Measurements from ENCODE around the gene RFX4. TPM values are rescaled to one million over a fixed set of nuclear protein-coding genes. Genes with fewer than 3 reads are reported as not detected.

The RFX4 gene
- total RNA-seq, 1 donor from 2014 or later = 3.4 TPM

DNA sequence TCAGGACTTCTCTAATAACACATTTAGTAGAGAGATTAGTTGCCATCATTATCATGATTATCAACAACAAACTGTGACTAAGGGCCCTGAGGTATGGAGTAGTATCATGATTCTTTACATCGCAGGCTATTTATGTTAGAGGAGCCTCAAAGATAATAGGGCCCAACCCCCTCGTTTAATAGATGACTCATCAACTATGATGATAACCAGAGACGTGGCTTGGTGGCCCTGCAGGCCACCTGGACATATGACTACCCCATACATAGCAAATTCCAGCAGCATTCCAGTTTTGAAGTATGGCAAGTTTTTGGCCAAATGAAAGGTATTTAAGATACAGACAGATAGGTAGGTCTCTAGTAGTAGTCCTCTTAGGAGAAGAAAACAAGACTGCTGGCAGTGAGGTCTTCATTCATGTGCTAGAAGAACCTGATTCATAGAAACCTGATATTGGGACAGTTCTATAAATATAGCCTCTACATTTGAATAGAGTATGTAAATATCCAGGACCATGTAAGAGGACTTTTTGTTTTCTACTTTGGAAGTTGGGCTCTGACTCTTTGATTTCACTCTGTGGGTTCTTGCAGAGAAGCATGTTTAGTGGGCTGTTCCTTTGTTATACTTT lies 197.3 kb downstream of the RFX4 start:
- Histone ChIP-seq H3K9ac (no peak overlapping the region), H3K36me3 (peaks cover 3% of the 10 kb centered on the region), H3K79me2 (ENCODE audit: low read depth) (peaks cover 98% of the 10 kb centered on the region), H3K4me1 (peaks cover 9% of the 10 kb centered on the region), H3K9me3 (ENCODE audit: low read depth) (no peaks in the 10 kb centered on the region), H3K27me3 (no peaks in the 10 kb centered on the region), H4K20me1 (ENCODE audit: low read depth) (peaks cover 62% of the 10 kb centered on the region), H2AFZ (replicated peaks) (no peak overlapping the region), H3K27ac (no peak overlapping the region), H3F3A (ENCODE audit: low read depth) (no peaks in the 10 kb centered on the region), H3K4me2 (no peak overlapping the region), H3K4me3 (no peak overlapping the region)
- TF ChIP-seq, protein P1, sequence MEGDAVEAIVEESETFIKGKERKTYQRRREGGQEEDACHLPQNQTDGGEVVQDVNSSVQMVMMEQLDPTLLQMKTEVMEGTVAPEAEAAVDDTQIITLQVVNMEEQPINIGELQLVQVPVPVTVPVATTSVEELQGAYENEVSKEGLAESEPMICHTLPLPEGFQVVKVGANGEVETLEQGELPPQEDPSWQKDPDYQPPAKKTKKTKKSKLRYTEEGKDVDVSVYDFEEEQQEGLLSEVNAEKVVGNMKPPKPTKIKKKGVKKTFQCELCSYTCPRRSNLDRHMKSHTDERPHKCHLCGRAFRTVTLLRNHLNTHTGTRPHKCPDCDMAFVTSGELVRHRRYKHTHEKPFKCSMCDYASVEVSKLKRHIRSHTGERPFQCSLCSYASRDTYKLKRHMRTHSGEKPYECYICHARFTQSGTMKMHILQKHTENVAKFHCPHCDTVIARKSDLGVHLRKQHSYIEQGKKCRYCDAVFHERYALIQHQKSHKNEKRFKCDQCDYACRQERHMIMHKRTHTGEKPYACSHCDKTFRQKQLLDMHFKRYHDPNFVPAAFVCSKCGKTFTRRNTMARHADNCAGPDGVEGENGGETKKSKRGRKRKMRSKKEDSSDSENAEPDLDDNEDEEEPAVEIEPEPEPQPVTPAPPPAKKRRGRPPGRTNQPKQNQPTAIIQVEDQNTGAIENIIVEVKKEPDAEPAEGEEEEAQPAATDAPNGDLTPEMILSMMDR (IDR thresholded peaks at IDR 0.05) = no peak
- no peak for TF ChIP-seq EZH2 (IDR thresholded peaks at IDR 0.05)
- TF ChIP-seq EZH2phosphoT487 (IDR thresholded peaks at IDR 0.05) = no peak
- H3K36me3 Mint-ChIP-seq = peaks cover 30% of the 10 kb centered on the region
- H3K9me3 Mint-ChIP-seq = no peaks in the 10 kb centered on the region
- no peak for DNase-seq (ENCODE audit: low spot score)
- H3K4me3 Mint-ChIP-seq = no peak overlapping the region
- peaks cover 19% of the 10 kb centered on the region for H3K4me1 Mint-ChIP-seq
- no peak overlapping the region for H3K27ac Mint-ChIP-seq
- peaks cover 3% of the 10 kb centered on the region for H3K27me3 Mint-ChIP-seq (ENCODE audit: insufficient read depth, low read depth)

DNA sequence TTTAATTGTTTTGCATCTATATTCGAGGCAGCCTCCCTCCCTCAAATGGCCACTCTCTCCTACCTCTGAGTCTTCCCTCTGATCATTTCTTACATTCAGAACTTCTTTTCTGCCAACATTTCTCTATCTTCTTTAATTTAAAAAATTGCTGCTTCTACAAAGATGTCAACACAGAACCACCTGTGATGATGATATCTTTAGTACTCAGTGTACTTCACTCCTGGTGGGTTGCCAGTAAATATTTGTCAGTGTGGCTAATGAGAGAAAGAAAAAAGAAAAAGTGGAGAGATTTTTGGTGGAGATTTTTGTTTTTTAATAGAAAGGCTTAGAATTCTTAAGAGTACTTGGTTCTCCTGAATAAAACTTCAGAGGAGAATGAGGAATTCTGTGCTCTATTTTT lies 199.8 kb downstream of the RFX4 start:
- Histone ChIP-seq H3K4me1 (no peaks in the 10 kb centered on the region), H3F3A (ENCODE audit: low read depth) (no peaks in the 10 kb centered on the region), H3K36me3 (peaks cover 3% of the 10 kb centered on the region), H3K27ac (no peak overlapping the region), H3K79me2 (ENCODE audit: low read depth) (peaks cover 87% of the 10 kb centered on the region), H3K9ac (no peak overlapping the region), H3K4me2 (no peak overlapping the region), H3K4me3 (no peak overlapping the region), H3K9me3 (ENCODE audit: low read depth) (no peaks in the 10 kb centered on the region), H2AFZ (replicated peaks) (no peak overlapping the region), H3K27me3 (no peaks in the 10 kb centered on the region), H4K20me1 (ENCODE audit: low read depth) (peaks cover 38% of the 10 kb centered on the region)
- DNase-seq (ENCODE audit: low spot score) = no peak
- H3K4me1 Mint-ChIP-seq = peaks cover 5% of the 10 kb centered on the region
- H3K27me3 Mint-ChIP-seq (ENCODE audit: insufficient read depth, low read depth) = no peaks in the 10 kb centered on the region
- peaks cover 11% of the 10 kb centered on the region for H3K9me3 Mint-ChIP-seq
- TF ChIP-seq EZH2phosphoT487 (IDR thresholded peaks at IDR 0.05) = no peak
- no peak for TF ChIP-seq EZH2 (IDR thresholded peaks at IDR 0.05)
- TF ChIP-seq, protein P1 (IDR thresholded peaks at IDR 0.05) = no peak
- H3K4me3 Mint-ChIP-seq = no peak overlapping the region
- peaks cover 40% of the 10 kb centered on the region for H3K36me3 Mint-ChIP-seq
- H3K27ac Mint-ChIP-seq = no peak overlapping the region

DNA sequence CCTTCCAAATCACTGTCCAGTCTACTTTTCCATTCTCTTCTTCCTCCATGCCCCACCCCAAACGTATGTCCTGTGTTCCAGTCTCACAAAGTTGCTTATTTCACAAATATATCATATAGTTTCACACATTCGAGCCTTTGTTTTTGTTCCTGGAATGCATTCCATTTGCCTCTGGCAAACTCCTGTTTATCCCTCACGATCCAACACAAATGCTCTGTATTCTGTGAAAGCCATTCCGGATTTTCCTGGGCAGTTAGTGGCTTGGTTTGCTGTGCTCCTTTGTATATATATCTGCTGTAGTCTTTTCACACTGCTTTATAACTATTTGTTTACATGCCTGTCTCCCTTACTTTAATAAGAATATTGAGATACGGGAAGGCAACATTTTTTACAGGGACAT lies 200.7 kb downstream of the RFX4 start:
- Histone ChIP-seq H3K4me3 (no peak overlapping the region), H3K36me3 (peaks cover 3% of the 10 kb centered on the region), H3K9me3 (ENCODE audit: low read depth) (no peaks in the 10 kb centered on the region), H2AFZ (replicated peaks) (no peak overlapping the region), H3K27ac (no peak overlapping the region), H3K9ac (no peak overlapping the region), H3K4me2 (no peak overlapping the region), H3K4me1 (no peaks in the 10 kb centered on the region), H3K79me2 (ENCODE audit: low read depth) (peaks cover 78% of the 10 kb centered on the region), H3F3A (ENCODE audit: low read depth) (no peaks in the 10 kb centered on the region), H3K27me3 (no peaks in the 10 kb centered on the region), H4K20me1 (ENCODE audit: low read depth) (peaks cover 31% of the 10 kb centered on the region)
- DNase-seq (ENCODE audit: low spot score) = no peak
- H3K27me3 Mint-ChIP-seq (ENCODE audit: insufficient read depth, low read depth) = no peaks in the 10 kb centered on the region
- peaks cover 5% of the 10 kb centered on the region for H3K4me1 Mint-ChIP-seq
- peaks cover 20% of the 10 kb centered on the region for H3K9me3 Mint-ChIP-seq
- TF ChIP-seq, protein P1 (IDR thresholded peaks at IDR 0.05) = no peak
- no peak for TF ChIP-seq EZH2phosphoT487 (IDR thresholded peaks at IDR 0.05)
- no peak for TF ChIP-seq EZH2 (IDR thresholded peaks at IDR 0.05)
- H3K4me3 Mint-ChIP-seq = no peak overlapping the region
- H3K27ac Mint-ChIP-seq = peak overlapping the region; percentile 3
- peaks cover 42% of the 10 kb centered on the region for H3K36me3 Mint-ChIP-seq

Data from neural progenitor cell (in vitro differentiated cells).